Subcutaneous abdominal adipose tissue (tissue), 5 donors: Measurements from ENCODE around the gene TSPAN16.

ENCODE experiments used
- H3K27ac ChIP-seq: one replicate; pipeline ENCODE4 v1.7.0; 2013; ENCODE audit warnings: low read depth, mild to moderate bottlenecking, inconsistent platforms, low read length, moderate library complexity
- H3K27me3 ChIP-seq, 5 donors: one replicate each; pipeline ENCODE4 v1.7.0; 2013; ENCODE audit warnings: low read length in 5 of 5, inconsistent platforms in 1 of 5; ENCODE audit not compliant: control insufficient read depth in 5 of 5, insufficient read depth in 4 of 5
- H3K36me3 ChIP-seq, 5 donors: one replicate each; pipeline ENCODE4 v1.7.0; 2013; ENCODE audit warnings: low read length in 5 of 5; ENCODE audit not compliant: control insufficient read depth in 5 of 5, insufficient read depth in 5 of 5
- H3K4me1 ChIP-seq, 5 donors: one replicate each; pipeline ENCODE4 v1.7.0; 2013; ENCODE audit warnings: low read length in 5 of 5, mild to moderate bottlenecking in 3 of 5, moderate library complexity in 1 of 5; ENCODE audit not compliant: control insufficient read depth in 5 of 5, insufficient read depth in 5 of 5
- H3K4me3 ChIP-seq, 5 donors: one replicate each; pipeline ENCODE4 v1.7.0; 2013; ENCODE audit warnings: low read length in 5 of 5, low read depth in 1 of 5
- H3K9ac ChIP-seq, 5 donors: one replicate each; pipeline ENCODE4 v1.7.0; 2013; ENCODE audit warnings: low read length in 5 of 5, mild to moderate bottlenecking in 4 of 5, moderate library complexity in 3 of 5
- H3K9me3 ChIP-seq, 5 donors: one replicate each; pipeline ENCODE4 v1.7.0; 2013; ENCODE audit warnings: low read length in 5 of 5; ENCODE audit not compliant: control insufficient read depth in 5 of 5
- donor health status: healthy.
- donor health status: healthy.
- donor health status: healthy.
- donor health status: healthy.
- donor health status: healthy.

Gene TSPAN16

GRCh38 chr19:11284515-11284914 lies 11.4 kb upstream of the TSPAN16 start:
- Histone ChIP-seq H3K36me3 (no peaks in the 10 kb centered on the region), H3K4me3 (no peak overlapping the region), H3K27ac (no peak overlapping the region), H3K9me3 (no peaks in the 10 kb centered on the region), H3K9ac (no peak overlapping the region), H3K4me1 (peaks cover 0 to 9% (median 1%) of the 10 kb centered on the region in 5 donors), H3K27me3 (no peaks in the 10 kb centered on the region)

- Histone ChIP-seq H3K4me1 (peaks cover 0 to 3% (median 0%) of the 10 kb centered on the region in 5 donors), H3K36me3 (no peaks in the 10 kb centered on the region), H3K27ac (no peak overlapping the region), H3K9ac (no peak overlapping the region), H3K9me3 (no peaks in the 10 kb centered on the region), H3K4me3 (no peak overlapping the region), H3K27me3 (no peaks in the 10 kb centered on the region)
These were observed 9.5 kb upstream of the TSPAN16 start for GRCh38 chr19:11286312-11286974.

GRCh38 chr19:11288349-11288748 lies 7.6 kb upstream of the TSPAN16 start:
- H3K4me1 ChIP-seq: peaks cover 0 to 5% (median 1%) of the 10 kb centered on the region in 5 donors
- no peak overlapping the region for H3K27ac ChIP-seq
- no peak overlapping the region for H3K4me3 ChIP-seq
- H3K9me3 ChIP-seq: no peaks in the 10 kb centered on the region
- H3K27me3 ChIP-seq: no peaks in the 10 kb centered on the region
- H3K9ac ChIP-seq: no peak overlapping the region
- no peaks in the 10 kb centered on the region for H3K36me3 ChIP-seq

GRCh38 chr19:11290256-11290655 lies 5.7 kb upstream of the TSPAN16 start:
- H3K4me3 ChIP-seq: no peak overlapping the region
- H3K4me1 ChIP-seq: peaks cover 2 to 12% (median 9%) of the 10 kb centered on the region in 5 donors
- no peak overlapping the region for H3K27ac ChIP-seq
- H3K36me3 ChIP-seq: no peaks in the 10 kb centered on the region
- no peak overlapping the region for H3K9ac ChIP-seq
- no peaks in the 10 kb centered on the region for H3K9me3 ChIP-seq
- no peaks in the 10 kb centered on the region for H3K27me3 ChIP-seq

GRCh38 chr19:11291415-11291814 lies 4.5 kb upstream of the TSPAN16 start:
- H3K4me1 ChIP-seq: peaks cover 5 to 19% (median 13%) of the 10 kb centered on the region in 5 donors
- H3K9ac ChIP-seq: no peak overlapping the region
- H3K27ac ChIP-seq: no peak overlapping the region
- no peaks in the 10 kb centered on the region for H3K27me3 ChIP-seq
- H3K36me3 ChIP-seq: no peaks in the 10 kb centered on the region
- H3K9me3 ChIP-seq: no peaks in the 10 kb centered on the region
- H3K4me3 ChIP-seq: no peak overlapping the region

GRCh38 chr19:11291991-11292390 lies 4.0 kb upstream of the TSPAN16 start:
- Histone ChIP-seq H3K9ac (no peak overlapping the region), H3K4me1 (peaks cover 6 to 20% (median 14%) of the 10 kb centered on the region in 5 donors), H3K36me3 (no peaks in the 10 kb centered on the region), H3K27ac (no peak overlapping the region), H3K27me3 (no peaks in the 10 kb centered on the region), H3K4me3 (no peak overlapping the region), H3K9me3 (no peaks in the 10 kb centered on the region)

- H3K27me3 ChIP-seq: no peaks in the 10 kb centered on the region
- H3K27ac ChIP-seq: peak overlapping the region; percentile 10
- H3K9me3 ChIP-seq: no peaks in the 10 kb centered on the region
- peaks cover 6 to 19% (median 12%) of the 10 kb centered on the region in 5 donors for H3K4me1 ChIP-seq
- no peaks in the 10 kb centered on the region for H3K36me3 ChIP-seq
- no peak overlapping the region for H3K9ac ChIP-seq
- H3K4me3 ChIP-seq: peak overlapping the region; percentile 22 to 53 (median 37)
These were observed 2.2 kb upstream of the TSPAN16 start for GRCh38 chr19:11293433-11294389.

- H3K27me3 ChIP-seq: no peaks in the 10 kb centered on the region
- H3K4me3 ChIP-seq: no peak overlapping the region
- no peak overlapping the region for H3K9ac ChIP-seq
- H3K4me1 ChIP-seq: peaks cover 6 to 19% (median 12%) of the 10 kb centered on the region in 5 donors
- H3K9me3 ChIP-seq: no peaks in the 10 kb centered on the region
- no peaks in the 10 kb centered on the region for H3K36me3 ChIP-seq
- no peak overlapping the region for H3K27ac ChIP-seq
These were observed 780 bp upstream of the TSPAN16 start for GRCh38 chr19:11295180-11295579.

GRCh38 chr19:11296264-11296663 lies 304 bp downstream of the TSPAN16 start:
- no peak overlapping the region for H3K4me3 ChIP-seq
- peaks cover 6 to 19% (median 12%) of the 10 kb centered on the region in 5 donors for H3K4me1 ChIP-seq
- H3K9ac ChIP-seq: peak overlapping the region in 1 of 5 donors; percentile 8
- H3K9me3 ChIP-seq: no peaks in the 10 kb centered on the region
- H3K36me3 ChIP-seq: no peaks in the 10 kb centered on the region
- no peak overlapping the region for H3K27ac ChIP-seq
- no peaks in the 10 kb centered on the region for H3K27me3 ChIP-seq
